Fibroblast of lung (primary cell): ENCODE data around the gene ARPP21. TPM values are rescaled to one million over a fixed set of nuclear protein-coding genes. Genes with fewer than 3 reads are reported as not detected.

ENCODE experiments used
- DNase-seq, 2 donors: peaks; one replicate each; pipeline versions ENCODE4 v3.0.0 to v3.0.0-alpha.2; 2010; ENCODE audit warnings: low read depth in 2 of 2
- H2AFZ ChIP-seq: 2 replicates; pipeline ENCODE4 v1.5.1; 2012; ENCODE audit warnings: low read length, control low read depth, inconsistent platforms
- H3K27ac ChIP-seq: 2 replicates; pipeline ENCODE4 v1.5.1; 2011; ENCODE audit warnings: low read length, control low read depth; ENCODE audit not compliant: insufficient read depth
- H3K27me3 ChIP-seq: 2 replicates; pipeline ENCODE4 v1.5.1; 2011; ENCODE audit warnings: mild to moderate bottlenecking, low read length; ENCODE audit not compliant: control insufficient read depth, insufficient read depth
- H3K36me3 ChIP-seq: 2 replicates; pipeline ENCODE4 v1.5.1; 2011; ENCODE audit warnings: low read length; ENCODE audit not compliant: control insufficient read depth, insufficient read depth
- H3K4me1 ChIP-seq: 2 replicates; pipeline ENCODE4 v1.5.1; 2011; ENCODE audit warnings: low read length; ENCODE audit not compliant: control insufficient read depth, insufficient read depth; ENCODE audit errors: extremely low read depth
- H3K4me2 ChIP-seq: 2 replicates; pipeline ENCODE4 v1.5.1; 2011; ENCODE audit warnings: low read length, control low read depth; ENCODE audit not compliant: insufficient read depth; ENCODE audit errors: extremely low read depth
- H3K4me3 ChIP-seq, 4 experiments: fragments of 200-600 bp in 1 of 4; sonication (generic) in 1 of 4; replicated peaks in 1 of 4; 2 replicates each; pipeline ENCODE4 v1.5.1; 2011 to 2016; ENCODE audit warnings: low read length in 4 of 4, low read depth in 3 of 4, mild to moderate bottlenecking in 3 of 4, control low read depth in 2 of 4, inconsistent platforms in 1 of 4, mixed read lengths in 1 of 4; ENCODE audit not compliant: insufficient read depth in 1 of 4; ENCODE audit errors: control extremely low read depth in 1 of 4
- H3K79me2 ChIP-seq: 2 replicates; pipeline ENCODE4 v1.5.1; 2012; ENCODE audit warnings: mild to moderate bottlenecking, low read length, inconsistent platforms; ENCODE audit not compliant: control insufficient read depth, insufficient read depth
- H3K9ac ChIP-seq: 2 replicates; pipeline ENCODE4 v1.5.1; 2011; ENCODE audit warnings: mild to moderate bottlenecking, low read length, control low read depth; ENCODE audit not compliant: insufficient read depth
- H3K9me3 ChIP-seq: 2 replicates; pipeline ENCODE4 v1.5.1; 2012; ENCODE audit warnings: low read depth, low read length; ENCODE audit not compliant: control insufficient read depth, insufficient read depth
- H4K20me1 ChIP-seq: 2 replicates; pipeline ENCODE4 v1.5.1; 2011; ENCODE audit warnings: low read length; ENCODE audit not compliant: control insufficient read depth, insufficient read depth; ENCODE audit errors: extremely low read depth
- EZH2 ChIP-seq: IDR thresholded peaks from 2 replicates; pipeline ENCODE4 v1.5.1; 2012; ENCODE audit warnings: low read length, control low read depth, mild to moderate bottlenecking; ENCODE audit errors: missing control alignments
- polyA plus RNA-seq, 2 donors: library from polyadenylated mRNA; depleted of rRNA in 1 of 2; stranded (reverse) in 1 of 2; unstranded in 1 of 2; fragments of >200 nt; gene quantifications; 2 replicates each; pipeline ENCODE4 v1.2.1, GENCODE V29; 2011 to 2012; ENCODE audit warnings: missing spikeins in 1 of 2
- total RNA-seq: library from RNA; depleted of rRNA; stranded (reverse); fragments of >200 nt; gene quantifications from 2 replicates; pipeline ENCODE4 v1.2.1, GENCODE V29; 2014
- TF ChIP-seq, protein P1 (sequence below), 2 donors: IDR thresholded peaks in 1 of 2; conservative IDR thresholded peaks in 1 of 2; 1 replicate in 1 of 2; 2 replicates in 1 of 2; pipeline ENCODE4 v1.5.1; 2011 to 2012; ENCODE audit warnings: low read length in 2 of 2, control low read depth in 1 of 2, inconsistent platforms in 1 of 2, low read depth in 1 of 2, mild to moderate bottlenecking in 1 of 2

Gene ARPP21
- total and polyA plus RNA-seq, 2 donors (not counting 1 experiment from before 2014, with no cell fraction given) = not detected

DNA sequence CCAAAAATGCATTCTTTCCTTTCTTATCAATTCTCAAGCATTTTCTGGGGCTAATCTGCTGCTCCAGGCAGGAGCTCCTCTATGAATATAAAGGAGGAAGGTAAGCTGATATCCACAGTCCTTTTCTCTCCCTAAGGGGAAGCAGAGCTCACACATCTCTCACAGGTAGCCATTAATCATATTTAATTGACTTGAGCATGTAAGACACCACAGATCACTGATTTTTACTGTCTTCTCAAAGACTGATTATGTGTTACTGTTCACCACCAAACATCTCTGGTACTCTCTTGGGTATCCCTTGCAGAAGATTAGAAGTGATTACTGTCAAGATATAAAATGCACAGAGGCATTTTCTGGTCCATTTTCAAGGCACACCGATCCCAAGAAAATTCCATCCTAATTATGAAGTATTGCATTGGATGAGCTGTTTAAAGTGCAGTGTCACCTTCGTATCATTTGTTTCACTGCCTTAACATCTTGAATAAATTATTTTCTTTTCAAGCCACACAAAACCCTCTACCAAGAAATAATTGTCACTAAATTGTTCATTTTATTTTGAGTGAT, 100.7 kb downstream of the ARPP21 start:
- Histone ChIP-seq H3K4me1 (no peaks in the 10 kb centered on the region), H3K36me3 (no peaks in the 10 kb centered on the region), H3K9me3 (no peaks in the 10 kb centered on the region), H3K79me2 (no peaks in the 10 kb centered on the region), H3K27ac (no peak overlapping the region), H3K27me3 (no peaks in the 10 kb centered on the region), H4K20me1 (no peaks in the 10 kb centered on the region), H3K9ac (no peak overlapping the region), H3K4me3 (no peak overlapping the region), H2AFZ (no peak overlapping the region), H3K4me2 (no peak overlapping the region)
- TF ChIP-seq EZH2 = no peak
- TF ChIP-seq, protein P1, sequence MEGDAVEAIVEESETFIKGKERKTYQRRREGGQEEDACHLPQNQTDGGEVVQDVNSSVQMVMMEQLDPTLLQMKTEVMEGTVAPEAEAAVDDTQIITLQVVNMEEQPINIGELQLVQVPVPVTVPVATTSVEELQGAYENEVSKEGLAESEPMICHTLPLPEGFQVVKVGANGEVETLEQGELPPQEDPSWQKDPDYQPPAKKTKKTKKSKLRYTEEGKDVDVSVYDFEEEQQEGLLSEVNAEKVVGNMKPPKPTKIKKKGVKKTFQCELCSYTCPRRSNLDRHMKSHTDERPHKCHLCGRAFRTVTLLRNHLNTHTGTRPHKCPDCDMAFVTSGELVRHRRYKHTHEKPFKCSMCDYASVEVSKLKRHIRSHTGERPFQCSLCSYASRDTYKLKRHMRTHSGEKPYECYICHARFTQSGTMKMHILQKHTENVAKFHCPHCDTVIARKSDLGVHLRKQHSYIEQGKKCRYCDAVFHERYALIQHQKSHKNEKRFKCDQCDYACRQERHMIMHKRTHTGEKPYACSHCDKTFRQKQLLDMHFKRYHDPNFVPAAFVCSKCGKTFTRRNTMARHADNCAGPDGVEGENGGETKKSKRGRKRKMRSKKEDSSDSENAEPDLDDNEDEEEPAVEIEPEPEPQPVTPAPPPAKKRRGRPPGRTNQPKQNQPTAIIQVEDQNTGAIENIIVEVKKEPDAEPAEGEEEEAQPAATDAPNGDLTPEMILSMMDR (conservative IDR thresholded peaks at IDR 0.05 in 1 of 2, IDR thresholded peaks at IDR 0.05 in 1 of 2; ENCODE audit: low read depth in 1 of 2, low read length in 2 of 2) = no peak
- DNase-seq = no peak

DNA sequence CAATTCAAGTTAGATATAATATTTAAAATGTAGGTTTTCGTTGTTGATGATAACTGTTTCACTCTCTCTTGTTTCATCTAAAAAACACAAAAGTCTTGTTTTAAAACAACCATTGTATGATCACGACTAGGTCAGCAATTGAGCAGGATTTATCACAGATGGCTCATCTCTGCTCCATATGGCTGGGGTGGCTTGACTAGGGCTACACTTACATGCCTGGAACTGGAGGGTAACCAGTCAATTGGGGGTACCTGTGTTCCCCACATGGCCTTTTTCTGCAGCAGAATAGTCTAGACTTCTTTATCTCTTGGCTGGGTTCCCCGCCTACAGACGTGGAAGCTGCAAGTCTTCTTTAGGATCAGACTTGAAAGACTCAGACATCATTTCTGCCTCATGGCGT, 103.9 kb downstream of the ARPP21 start:
- Histone ChIP-seq H3K36me3 (no peaks in the 10 kb centered on the region), H3K4me3 (no peak overlapping the region), H3K9me3 (no peaks in the 10 kb centered on the region), H3K27ac (no peak overlapping the region), H3K27me3 (no peaks in the 10 kb centered on the region), H3K4me2 (no peak overlapping the region), H3K9ac (no peak overlapping the region), H3K4me1 (no peaks in the 10 kb centered on the region), H2AFZ (no peak overlapping the region), H4K20me1 (no peaks in the 10 kb centered on the region), H3K79me2 (no peaks in the 10 kb centered on the region)
- DNase-seq = no peak
- TF ChIP-seq, protein P1 (conservative IDR thresholded peaks at IDR 0.05 in 1 of 2, IDR thresholded peaks at IDR 0.05 in 1 of 2; ENCODE audit: low read depth in 1 of 2, low read length in 2 of 2) = no peak
- no peak for TF ChIP-seq EZH2

DNA sequence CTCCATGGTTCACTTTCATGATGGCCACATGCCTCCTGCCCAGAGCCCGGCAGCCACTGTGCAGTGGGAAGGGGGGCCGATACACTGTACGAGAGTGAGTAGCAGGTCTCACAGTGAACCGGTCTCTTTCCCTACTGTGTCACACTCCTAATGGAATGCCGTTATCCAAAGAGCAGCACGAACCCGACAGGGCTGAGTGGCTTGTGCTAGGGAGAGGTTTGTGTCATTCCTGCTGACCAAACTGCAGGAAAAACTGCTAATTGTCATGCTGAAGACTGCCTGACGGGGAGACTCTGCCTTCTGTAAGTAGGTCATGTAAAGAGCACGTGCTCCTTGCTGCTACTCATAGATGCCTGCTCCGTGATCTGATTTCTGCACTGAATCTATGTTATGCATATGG, 105.1 kb downstream of the ARPP21 start:
- H3K4me2 ChIP-seq = no peak overlapping the region
- no peak overlapping the region for H3K4me3 ChIP-seq
- H3K27me3 ChIP-seq = no peaks in the 10 kb centered on the region
- H2AFZ ChIP-seq = no peak overlapping the region
- TF ChIP-seq, protein P1 (conservative IDR thresholded peaks at IDR 0.05 in 1 of 2, IDR thresholded peaks at IDR 0.05 in 1 of 2; ENCODE audit: low read depth in 1 of 2, low read length in 2 of 2) = no peak
- no peak for TF ChIP-seq EZH2
- H3K27ac ChIP-seq = no peak overlapping the region
- no peaks in the 10 kb centered on the region for H3K79me2 ChIP-seq
- no peak overlapping the region for H3K9ac ChIP-seq
- no peaks in the 10 kb centered on the region for H3K36me3 ChIP-seq
- no peaks in the 10 kb centered on the region for H4K20me1 ChIP-seq
- no peaks in the 10 kb centered on the region for H3K9me3 ChIP-seq
- DNase-seq = peak in 1 of 2 donors; percentile 13
- H3K4me1 ChIP-seq = no peaks in the 10 kb centered on the region
